ENCODE results near the gene TRIO. TPM values are rescaled to one million over a fixed set of nuclear protein-coding genes. Genes with fewer than 3 reads are reported as not detected.
A peak's percentile ranks its signal among the peaks of the same experiment; 100 is the strongest.

TRIO gene
- polyA plus RNA-seq, 3 donors = 1.7 to 45.8 (median 2.1) TPM

GRCh38 chr5:14222206-14222605 lies 79.1 kb downstream of the TRIO start:
- no peaks in the 10 kb centered on the region for H3K27me3 ChIP-seq (ENCODE audit: control insufficient read depth in 2 of 2, insufficient read depth in 2 of 2, low read length in 2 of 2)
- no peak for TF ChIP-seq CTCF (IDR thresholded peaks at IDR 0.05)
- H3K9me3 ChIP-seq (replicated peaks in 1 of 2; ENCODE audit: control insufficient read depth in 1 of 2, insufficient read depth in 1 of 2, low read length in 2 of 2) = no peaks in the 10 kb centered on the region
- no peaks in the 10 kb centered on the region for H3K36me3 ChIP-seq (replicated peaks in 1 of 2; ENCODE audit: control insufficient read depth in 1 of 2, insufficient read depth in 2 of 2, low read length in 2 of 2)
- no peaks in the 10 kb centered on the region for H3K36me3 Mint-ChIP-seq
- peaks cover 65% of the 10 kb centered on the region for H3K79me2 ChIP-seq (ENCODE audit: insufficient read depth, low read length)
- H3K27me3 Mint-ChIP-seq (ENCODE audit: low read depth in 3 of 3) = peaks cover 0 to 2% (median 0%) of the 10 kb centered on the region in 3 donors
- H3K4me3 Mint-ChIP-seq = no peak overlapping the region
- intact Hi-C loops (cut with micrococcal nuclease) = no loop called here
- H2AFZ ChIP-seq (ENCODE audit: insufficient read depth, low read depth, low read length, poor library complexity, severe bottlenecking) = no peak overlapping the region
- no peaks in the 10 kb centered on the region for H3K4me1 ChIP-seq (ENCODE audit: control insufficient read depth in 1 of 2, insufficient read depth in 2 of 2, low read length in 2 of 2)
- peaks cover 90% of the 10 kb centered on the region for H4K20me1 ChIP-seq (ENCODE audit: insufficient read depth, low read length)
- H3K27ac Mint-ChIP-seq = no peak overlapping the region
- no peak overlapping the region for H3K4me2 ChIP-seq (replicated peaks; ENCODE audit: extremely low read depth, low read length, poor library complexity, severe bottlenecking)
- H3K27ac ChIP-seq (ENCODE audit: low read depth in 1 of 2, low read length in 2 of 2) = no peak overlapping the region
- no peak overlapping the region for H3K9ac ChIP-seq (ENCODE audit: insufficient read depth, low read length, poor library complexity, severe bottlenecking)
- peaks cover 41% of the 10 kb centered on the region for H3K4me1 Mint-ChIP-seq
- WGBS (ENCODE audit: insufficient coverage) = no CpG with 5 or more reads among the region's 3 CpGs
- no peak overlapping the region for H3K4me3 ChIP-seq (replicated peaks in 1 of 3; ENCODE audit: low read depth in 2 of 3, low read length in 3 of 3)
- no peaks in the 10 kb centered on the region for H3K9me3 Mint-ChIP-seq
- no peak for DNase-seq

- TF ChIP-seq CTCF (IDR thresholded peaks at IDR 0.05) = no peak
- no peaks in the 10 kb centered on the region for H3K4me1 ChIP-seq (ENCODE audit: control insufficient read depth in 1 of 2, insufficient read depth in 2 of 2, low read length in 2 of 2)
- intact Hi-C loops (cut with micrococcal nuclease) = no loop called here
- H3K4me2 ChIP-seq (replicated peaks; ENCODE audit: extremely low read depth, low read length, poor library complexity, severe bottlenecking) = no peak overlapping the region
- no peaks in the 10 kb centered on the region for H3K9me3 ChIP-seq (replicated peaks in 1 of 2; ENCODE audit: control insufficient read depth in 1 of 2, insufficient read depth in 1 of 2, low read length in 2 of 2)
- H3K9ac ChIP-seq (ENCODE audit: insufficient read depth, low read length, poor library complexity, severe bottlenecking) = no peak overlapping the region
- no peak overlapping the region for H3K4me3 Mint-ChIP-seq
- peaks cover 0 to 2% (median 0%) of the 10 kb centered on the region in 3 donors for H3K27me3 Mint-ChIP-seq (ENCODE audit: low read depth in 3 of 3)
- no peaks in the 10 kb centered on the region for H3K27me3 ChIP-seq (ENCODE audit: control insufficient read depth in 2 of 2, insufficient read depth in 2 of 2, low read length in 2 of 2)
- H3K36me3 Mint-ChIP-seq = no peaks in the 10 kb centered on the region
- no peak overlapping the region for H3K27ac ChIP-seq (ENCODE audit: low read depth in 1 of 2, low read length in 2 of 2)
- WGBS (ENCODE audit: insufficient coverage) = 65% methylated on average over 4 of the region's 6 CpGs
- H3K4me3 ChIP-seq (replicated peaks in 1 of 3; ENCODE audit: low read depth in 2 of 3, low read length in 3 of 3) = no peak overlapping the region
- no peak overlapping the region for H2AFZ ChIP-seq (ENCODE audit: insufficient read depth, low read depth, low read length, poor library complexity, severe bottlenecking)
- peaks cover 32% of the 10 kb centered on the region for H3K4me1 Mint-ChIP-seq
- DNase-seq = no peak
- H3K36me3 ChIP-seq (replicated peaks in 1 of 2; ENCODE audit: control insufficient read depth in 1 of 2, insufficient read depth in 2 of 2, low read length in 2 of 2) = no peaks in the 10 kb centered on the region
- H3K27ac Mint-ChIP-seq = peak overlapping the region in 2 of 7 donors; percentile 0 to 41
- peaks cover 90% of the 10 kb centered on the region for H4K20me1 ChIP-seq (ENCODE audit: insufficient read depth, low read length)
- no peaks in the 10 kb centered on the region for H3K9me3 Mint-ChIP-seq
- H3K79me2 ChIP-seq (ENCODE audit: insufficient read depth, low read length) = peaks cover 56% of the 10 kb centered on the region
These were observed 80.2 kb downstream of the TRIO start for GRCh38 chr5:14223372-14223771.

Data from CD14-positive monocyte (primary cell).